CD4-positive, alpha-beta T cell treated with Interleukin-21 for 1 hour (primary cell): ENCODE results near the gene ERCC1.

ENCODE experiments used
- DNase-seq: peaks from one replicate; pipeline ENCODE4 v3.0.0-alpha.2; 2020

The ERCC1 gene

GRCh38 chr19:45423589-45424190 is at the start of gene ERCC1:
TSS of gene ERCC1 (minus strand) at chr19:45423917. CDS start at chr19:45423374, 543 bp downstream.
- DNase-seq: peak; percentile 92

- DNase-seq: no peak
These were observed 49.6 kb upstream of the ERCC1 start for GRCh38 chr19:45473367-45473681.

- peak; percentile 72 for DNase-seq
These were observed 49.0 kb upstream of the ERCC1 start for GRCh38 chr19:45472563-45473366.

GRCh38 chr19:45471931-45472562 is 48.3 kb upstream of the ERCC1 start:
- DNase-seq: peak; percentile 73

GRCh38 chr19:45471111-45471930 is 47.6 kb upstream of the ERCC1 start:
- DNase-seq: peak; percentile 60

GRCh38 chr19:45470762-45471081 is 47.0 kb upstream of the ERCC1 start:
- DNase-seq: no peak

- peak; percentile 80 for DNase-seq
These were observed 46.4 kb upstream of the ERCC1 start for GRCh38 chr19:45469945-45470761.

GRCh38 chr19:45469132-45469944 is 45.6 kb upstream of the ERCC1 start:
- DNase-seq: peak; percentile 87

- DNase-seq: no peak
These were observed 45.0 kb upstream of the ERCC1 start for GRCh38 chr19:45468803-45469131.

GRCh38 chr19:45468159-45468651 is 44.5 kb upstream of the ERCC1 start:
- DNase-seq: no peak

- peak; percentile 97 for DNase-seq
These were observed 43.9 kb upstream of the ERCC1 start, which contains the start of gene FOSB for GRCh38 chr19:45467456-45468158. TSS of gene FOSB (plus strand) at chr19:45467996. CDS start at chr19:45468587, 591 bp downstream.

GRCh38 chr19:45467115-45467455 is 43.4 kb upstream of the ERCC1 start:
- no peak for DNase-seq

GRCh38 chr19:45464852-45465441 is 41.2 kb upstream of the ERCC1 start:
- DNase-seq: no peak

- no peak for DNase-seq
These were observed 40.6 kb upstream of the ERCC1 start for GRCh38 chr19:45464274-45464673.

GRCh38 chr19:45463241-45463640 is 39.5 kb upstream of the ERCC1 start:
- DNase-seq: no peak

- DNase-seq: no peak
These were observed 38.5 kb upstream of the ERCC1 start for GRCh38 chr19:45462174-45462573.

- no peak for DNase-seq
These were observed 37.2 kb upstream of the ERCC1 start for GRCh38 chr19:45460807-45461347.

GRCh38 chr19:45457776-45458175 is 34.1 kb upstream of the ERCC1 start:
- no peak for DNase-seq

- DNase-seq: no peak
These were observed 32.7 kb upstream of the ERCC1 start for GRCh38 chr19:45456500-45456815.
